Measurements from ENCODE around the gene ABCA4.

- no peak for TF ChIP-seq POLR2A (IDR thresholded peaks at IDR 0.05)
- TF ChIP-seq CTCF (IDR thresholded peaks at IDR 0.05): no peak
These were observed 148.6 kb downstream of the ABCA4 start for GRCh38 chr1:93972341-93972740.
